Tibial artery (tissue), 4 donors: ENCODE results near the gene SYK.

Experiments
- DNase-seq, 2 donors: peaks; one replicate each; pipeline ENCODE4 v3.0.0-alpha.2; 2019
- H3K27ac ChIP-seq, 2 donors: fragments of 200-600 bp; sonication (generic) in 1 of 2; 1 replicate in 1 of 2; 2 replicates in 1 of 2; pipeline ENCODE4 v1.5.1; 2018 to 2019; ENCODE audit warnings: mild to moderate bottlenecking in 1 of 2
- H3K27me3 ChIP-seq, 2 donors: fragments of 200-600 bp; sonication (generic) in 1 of 2; one replicate each; pipeline versions ENCODE4 v1.5.1 to v1.6.0; 2016 to 2019
- H3K36me3 ChIP-seq, 3 donors: fragments of 200-600 bp; sonication (generic) in 2 of 3; one replicate each; pipeline ENCODE4 v1.5.1; 2016 to 2019; ENCODE audit warnings: mild to moderate bottlenecking in 2 of 3
- H3K4me1 ChIP-seq, 4 donors: fragments of 200-600 bp; sonication (generic) in 2 of 4; 1 replicate in 3 of 4; 2 replicates in 1 of 4; pipeline ENCODE4 v1.5.1; 2016 to 2019
- H3K4me3 ChIP-seq, 2 donors: fragments of 200-600 bp; sonication (generic) in 1 of 2; 1 replicate in 1 of 2; 2 replicates in 1 of 2; pipeline ENCODE4 v1.5.1; 2018 to 2019; ENCODE audit warnings: mild to moderate bottlenecking in 2 of 2
- H3K9me3 ChIP-seq, 3 donors: fragments of 200-600 bp; sonication (generic) in 1 of 3; one replicate each; pipeline ENCODE4 v1.5.1; 2016 to 2019
- intact Hi-C: fragments of 100-400 bp; cut with DNase I; formaldehyde crosslinking; loops from one replicate; pipeline ENCODE4 v1.15.0; 2023; ENCODE audit warnings: low total_unique reads
- TF ChIP-seq, protein P1 (sequence below), 2 experiments: fragments of 200-600 bp in 1 of 2; fragments of 450-650 bp in 1 of 2; IDR thresholded peaks; one replicate each; pipeline ENCODE4 v1.5.1; 2017 to 2019; ENCODE audit warnings: antibody characterized with exemption in 2 of 2, mild to moderate bottlenecking in 1 of 2, moderate library complexity in 1 of 2

SYK gene

DNA sequence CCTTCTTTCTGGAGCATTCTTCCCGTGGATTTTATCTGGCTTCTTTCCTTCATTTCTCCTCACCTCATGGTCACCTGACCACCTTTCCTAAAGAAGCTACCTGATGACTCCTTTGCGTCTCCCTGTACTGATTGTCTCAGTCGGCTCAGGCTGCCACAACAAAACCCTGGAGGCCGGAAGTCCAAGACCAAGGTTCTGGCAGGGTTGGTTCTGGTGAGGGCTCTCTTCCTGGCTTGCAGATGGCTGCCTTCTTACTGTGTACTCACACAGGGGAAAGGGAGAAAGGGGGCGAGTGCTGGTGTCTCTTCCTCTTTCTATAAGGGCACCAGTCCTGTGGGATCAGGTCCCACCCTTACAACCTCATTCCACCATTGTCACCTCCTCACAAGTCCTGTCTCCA lies 140.0 kb downstream of the SYK start:
- Histone ChIP-seq H3K4me1 (no peaks in the 10 kb centered on the region), H3K4me3 (no peak overlapping the region), H3K27me3 (no peaks in the 10 kb centered on the region), H3K27ac (no peak overlapping the region), H3K9me3 (peaks cover 0 to 6% (median 0%) of the 10 kb centered on the region in 3 donors), H3K36me3 (no peaks in the 10 kb centered on the region)
- TF ChIP-seq, protein P1, sequence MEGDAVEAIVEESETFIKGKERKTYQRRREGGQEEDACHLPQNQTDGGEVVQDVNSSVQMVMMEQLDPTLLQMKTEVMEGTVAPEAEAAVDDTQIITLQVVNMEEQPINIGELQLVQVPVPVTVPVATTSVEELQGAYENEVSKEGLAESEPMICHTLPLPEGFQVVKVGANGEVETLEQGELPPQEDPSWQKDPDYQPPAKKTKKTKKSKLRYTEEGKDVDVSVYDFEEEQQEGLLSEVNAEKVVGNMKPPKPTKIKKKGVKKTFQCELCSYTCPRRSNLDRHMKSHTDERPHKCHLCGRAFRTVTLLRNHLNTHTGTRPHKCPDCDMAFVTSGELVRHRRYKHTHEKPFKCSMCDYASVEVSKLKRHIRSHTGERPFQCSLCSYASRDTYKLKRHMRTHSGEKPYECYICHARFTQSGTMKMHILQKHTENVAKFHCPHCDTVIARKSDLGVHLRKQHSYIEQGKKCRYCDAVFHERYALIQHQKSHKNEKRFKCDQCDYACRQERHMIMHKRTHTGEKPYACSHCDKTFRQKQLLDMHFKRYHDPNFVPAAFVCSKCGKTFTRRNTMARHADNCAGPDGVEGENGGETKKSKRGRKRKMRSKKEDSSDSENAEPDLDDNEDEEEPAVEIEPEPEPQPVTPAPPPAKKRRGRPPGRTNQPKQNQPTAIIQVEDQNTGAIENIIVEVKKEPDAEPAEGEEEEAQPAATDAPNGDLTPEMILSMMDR (IDR thresholded peaks at IDR 0.05): no peak
- DNase-seq: no peak
- intact Hi-C loops: no loop called here

DNA sequence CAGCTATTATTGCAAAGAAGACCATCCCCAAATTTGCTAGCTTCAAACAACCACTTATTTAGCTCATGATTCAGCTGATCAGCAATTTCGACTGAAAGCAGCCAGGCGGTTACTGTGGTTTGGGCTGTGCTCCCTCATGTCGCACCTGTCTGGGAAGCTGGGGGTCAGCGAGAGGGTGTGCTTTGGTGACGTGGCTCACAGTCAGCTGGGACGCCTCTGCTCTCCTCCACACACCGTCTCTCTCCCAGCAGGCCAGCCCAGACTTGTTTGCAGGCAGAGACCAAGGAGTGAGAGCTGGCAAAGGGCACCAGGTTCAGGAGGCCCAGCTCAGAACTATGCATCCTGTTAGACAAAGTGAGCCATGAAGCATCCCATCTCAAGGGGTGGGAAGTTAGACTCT lies 140.9 kb downstream of the SYK start:
- Histone ChIP-seq H3K27me3 (no peaks in the 10 kb centered on the region), H3K36me3 (no peaks in the 10 kb centered on the region), H3K9me3 (peaks cover 0 to 6% (median 0%) of the 10 kb centered on the region in 3 donors), H3K27ac (no peak overlapping the region), H3K4me1 (no peaks in the 10 kb centered on the region), H3K4me3 (no peak overlapping the region)
- no peak for DNase-seq
- TF ChIP-seq, protein P1 (IDR thresholded peaks at IDR 0.05): no peak
- intact Hi-C loops: no loop called here

DNA sequence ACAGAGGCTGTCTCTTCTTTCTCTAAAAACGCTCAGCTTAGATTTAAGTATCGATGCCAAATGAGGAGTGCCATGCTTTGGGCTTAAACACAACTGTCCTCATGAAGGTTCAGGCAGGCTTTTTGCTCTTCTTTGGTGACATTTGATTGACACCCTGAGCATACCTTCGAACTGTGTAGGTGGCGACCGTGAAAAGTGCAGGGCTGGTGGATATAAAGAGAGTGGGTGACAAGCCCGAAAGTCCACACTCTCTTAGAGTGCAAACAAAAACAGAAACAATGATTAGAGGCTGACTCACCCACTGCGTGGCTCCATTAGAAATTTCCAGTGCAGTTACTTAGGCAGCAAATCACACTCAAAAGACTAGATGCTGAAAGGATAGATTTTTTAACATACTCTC lies 141.7 kb downstream of the SYK start:
- Histone ChIP-seq H3K27me3 (no peaks in the 10 kb centered on the region), H3K36me3 (no peaks in the 10 kb centered on the region), H3K9me3 (peaks cover 0 to 6% (median 0%) of the 10 kb centered on the region in 3 donors), H3K27ac (no peak overlapping the region), H3K4me3 (no peak overlapping the region), H3K4me1 (no peaks in the 10 kb centered on the region)
- intact Hi-C loops: no loop called here
- TF ChIP-seq, protein P1 (IDR thresholded peaks at IDR 0.05): no peak
- DNase-seq: no peak

DNA sequence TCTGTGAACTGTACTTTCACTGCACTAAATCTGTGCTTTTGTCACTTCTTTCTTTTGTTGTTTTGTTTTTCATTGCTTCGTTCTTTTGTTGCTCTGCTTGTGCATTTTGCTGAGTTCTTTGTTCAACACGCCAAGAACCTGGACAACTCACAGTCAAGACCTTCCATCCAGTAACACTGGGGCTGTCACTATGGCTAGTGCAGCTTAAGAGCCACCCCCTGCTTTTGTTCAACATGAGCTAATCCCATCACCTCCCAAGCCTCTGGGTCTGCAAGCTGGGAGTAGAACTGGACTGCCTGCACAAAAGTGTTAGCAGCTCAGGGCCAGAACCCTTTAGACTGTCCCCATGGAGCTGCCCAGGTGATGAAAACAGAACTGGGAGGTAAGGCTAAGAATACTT lies 143.7 kb downstream of the SYK start:
- Histone ChIP-seq H3K27me3 (no peaks in the 10 kb centered on the region), H3K4me1 (no peaks in the 10 kb centered on the region), H3K4me3 (no peak overlapping the region), H3K27ac (no peak overlapping the region), H3K9me3 (peaks cover 0 to 6% (median 0%) of the 10 kb centered on the region in 3 donors), H3K36me3 (no peaks in the 10 kb centered on the region)
- intact Hi-C loops: no loop called here
- TF ChIP-seq, protein P1 (IDR thresholded peaks at IDR 0.05): no peak
- no peak for DNase-seq

DNA sequence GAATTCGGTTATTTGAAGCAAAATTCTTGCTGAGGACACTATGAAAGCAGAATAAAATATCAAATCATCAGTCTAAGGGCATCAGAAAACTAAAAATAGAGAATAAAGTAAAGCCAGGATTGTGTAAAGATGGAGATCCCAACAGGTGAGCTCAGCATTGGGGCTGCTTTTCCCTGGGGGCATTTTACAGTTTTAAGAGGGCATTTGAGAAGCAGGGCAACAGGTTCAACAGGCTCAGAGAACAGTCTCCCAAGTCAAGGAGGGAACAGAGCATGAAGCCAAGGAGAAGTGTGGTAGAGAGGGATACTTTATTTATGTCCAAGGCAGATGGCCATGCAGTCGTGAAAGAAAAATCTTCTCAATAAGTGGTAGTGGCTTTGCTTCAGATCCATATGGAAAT lies 145.4 kb downstream of the SYK start:
- Histone ChIP-seq H3K27ac (no peak overlapping the region), H3K36me3 (no peaks in the 10 kb centered on the region), H3K9me3 (no peaks in the 10 kb centered on the region), H3K4me3 (no peak overlapping the region), H3K27me3 (no peaks in the 10 kb centered on the region), H3K4me1 (no peaks in the 10 kb centered on the region)
- no peak for DNase-seq
- intact Hi-C loops: no loop called here
- TF ChIP-seq, protein P1 (IDR thresholded peaks at IDR 0.05): no peak
